GM19455 (cell line): ENCODE measurements around the gene STIM1.
"Not testable (repeated sequence)": the region's sequence is repeated elsewhere in the genome, so short reads cannot be mapped to it uniquely, and the experiment has no call there.

Source experiments
- ATAC-seq: cut with Tn5 transposase; IDR thresholded peaks from one replicate; pipeline ENCODE4 v1.9.1; 2021; ENCODE audit not compliant: unreplicated experiment

STIM1 gene

GRCh38 chr11:3879967-3880542, 24.6 kb downstream of the STIM1 start:
- ATAC-seq = no peak

- no peak for ATAC-seq
Measured at GRCh38 chr11:3880724-3881123, 25.3 kb downstream of the STIM1 start.

- ATAC-seq = no peak
Measured at GRCh38 chr11:3882655-3883054, 27.2 kb downstream of the STIM1 start.

DNA sequence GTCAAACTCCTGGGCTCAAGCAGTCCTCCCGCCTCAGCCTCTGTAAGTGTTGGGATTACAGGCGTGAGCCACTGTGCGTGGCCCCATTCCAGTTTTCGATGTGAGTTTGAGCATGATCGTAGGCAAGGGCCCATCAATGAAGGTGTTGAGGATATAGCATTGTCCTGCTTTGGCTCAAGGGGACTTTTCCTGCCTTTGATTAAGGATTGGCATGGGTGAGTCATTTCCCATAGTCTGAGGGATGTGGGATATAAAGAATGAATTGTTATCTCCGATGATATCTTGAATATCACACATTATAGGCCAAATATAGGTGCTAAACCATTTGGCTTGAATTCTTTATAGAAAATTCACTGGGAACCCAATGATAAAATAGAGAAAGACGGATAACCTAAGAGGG, 30.4 kb downstream of the STIM1 start:
- no peak for ATAC-seq

GRCh38 chr11:3886985-3887384, 31.5 kb downstream of the STIM1 start:
- no peak for ATAC-seq

GRCh38 chr11:3888876-3889275, 33.4 kb downstream of the STIM1 start:
- ATAC-seq = no peak

- no peak for ATAC-seq
Measured at GRCh38 chr11:3890014-3890413, 34.5 kb downstream of the STIM1 start.

GRCh38 chr11:3890806-3891205, 35.3 kb downstream of the STIM1 start:
- ATAC-seq = no peak

DNA sequence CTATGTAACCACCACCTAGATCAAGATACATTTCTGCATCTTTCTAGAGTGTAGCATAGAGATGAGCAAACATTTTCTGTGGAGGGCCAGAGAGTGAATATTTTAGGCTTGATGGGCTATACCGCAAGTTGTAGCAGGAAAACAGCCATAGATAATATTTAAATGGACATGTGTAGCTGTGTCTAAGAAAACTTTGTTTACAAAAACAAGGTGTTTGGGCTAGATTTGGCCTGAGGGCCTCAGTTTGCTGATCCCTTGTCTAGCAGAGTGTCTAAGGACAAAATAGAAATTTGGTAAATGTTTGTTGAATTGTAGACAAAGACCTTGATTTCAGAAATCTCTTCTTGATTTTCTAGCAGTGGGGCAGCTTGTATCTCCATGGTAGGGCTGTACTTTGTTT, 36.3 kb downstream of the STIM1 start:
- no peak for ATAC-seq

DNA sequence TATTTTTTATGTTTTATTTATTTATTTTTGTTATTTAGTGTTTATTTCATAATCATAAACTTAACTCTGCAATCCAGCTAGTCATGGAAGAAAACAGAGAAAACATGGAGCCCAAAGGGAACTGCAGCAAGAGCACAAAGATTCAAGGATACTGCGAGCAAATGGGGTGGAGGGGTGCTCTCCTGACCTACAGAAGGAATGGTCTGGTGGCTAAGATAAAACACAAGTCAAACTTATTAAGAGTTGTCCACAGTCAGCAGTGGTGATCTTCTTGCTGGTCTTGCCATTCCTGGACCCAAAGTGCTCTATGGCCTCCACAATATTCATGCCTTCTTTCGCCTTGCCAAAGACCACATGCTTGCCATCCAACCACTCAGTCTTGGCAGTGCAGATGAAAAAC, 36.7 kb downstream of the STIM1 start:
- ATAC-seq = no peak

GRCh38 chr11:3893311-3893710, 37.8 kb downstream of the STIM1 start:
- no peak for ATAC-seq

GRCh38 chr11:3894128-3894731, 38.8 kb downstream of the STIM1 start:
- peak; percentile 99 for ATAC-seq

GRCh38 chr11:3896644-3897043, 41.2 kb downstream of the STIM1 start:
- no peak for ATAC-seq

GRCh38 chr11:3900230-3900629, 44.8 kb downstream of the STIM1 start:
- not testable (repeated sequence) for ATAC-seq

DNA sequence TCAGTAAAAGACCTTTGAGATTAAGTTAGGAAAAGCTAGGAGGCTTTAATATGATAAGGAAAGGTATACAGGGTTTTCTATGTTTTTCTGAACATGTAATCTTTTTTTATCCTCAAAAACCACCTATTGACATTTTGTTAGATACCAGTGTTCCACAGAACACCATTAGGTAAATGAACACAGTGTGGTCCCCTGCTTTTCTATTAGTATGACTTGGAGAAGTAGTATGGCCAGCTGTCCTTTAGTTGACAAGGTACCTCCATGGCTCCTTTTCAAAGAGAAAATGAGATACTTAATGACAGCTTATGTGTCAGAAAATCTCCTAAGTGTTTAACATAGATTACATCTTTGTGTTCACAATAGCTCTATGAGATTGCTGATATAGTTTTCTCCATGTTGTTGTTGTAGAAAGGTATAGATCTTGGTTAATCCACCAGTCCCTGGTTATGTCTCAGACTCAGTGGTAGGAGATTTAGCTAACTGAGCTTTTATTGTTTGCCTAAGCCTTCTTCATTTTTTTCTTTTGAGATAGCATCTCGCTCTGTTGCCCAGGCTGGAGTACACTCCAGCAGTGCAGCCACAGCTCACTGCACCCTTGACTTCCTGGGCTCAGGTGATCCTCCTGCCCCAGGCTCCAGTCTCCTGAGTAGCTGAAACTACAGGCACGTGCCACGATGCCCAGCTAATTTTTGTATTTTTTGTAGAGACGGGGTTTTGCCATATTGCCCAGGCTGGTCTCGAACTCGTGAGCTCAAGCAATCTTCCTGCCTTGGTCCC, 46.0 kb downstream of the STIM1 start:
- ATAC-seq = no peak

GRCh38 chr11:3902441-3902840, 47.0 kb downstream of the STIM1 start:
- no peak for ATAC-seq

- no peak for ATAC-seq
Measured at GRCh38 chr11:3903207-3903896, 47.9 kb downstream of the STIM1 start.

- no peak for ATAC-seq
Measured at GRCh38 chr11:3904228-3904627, 48.8 kb downstream of the STIM1 start.

DNA sequence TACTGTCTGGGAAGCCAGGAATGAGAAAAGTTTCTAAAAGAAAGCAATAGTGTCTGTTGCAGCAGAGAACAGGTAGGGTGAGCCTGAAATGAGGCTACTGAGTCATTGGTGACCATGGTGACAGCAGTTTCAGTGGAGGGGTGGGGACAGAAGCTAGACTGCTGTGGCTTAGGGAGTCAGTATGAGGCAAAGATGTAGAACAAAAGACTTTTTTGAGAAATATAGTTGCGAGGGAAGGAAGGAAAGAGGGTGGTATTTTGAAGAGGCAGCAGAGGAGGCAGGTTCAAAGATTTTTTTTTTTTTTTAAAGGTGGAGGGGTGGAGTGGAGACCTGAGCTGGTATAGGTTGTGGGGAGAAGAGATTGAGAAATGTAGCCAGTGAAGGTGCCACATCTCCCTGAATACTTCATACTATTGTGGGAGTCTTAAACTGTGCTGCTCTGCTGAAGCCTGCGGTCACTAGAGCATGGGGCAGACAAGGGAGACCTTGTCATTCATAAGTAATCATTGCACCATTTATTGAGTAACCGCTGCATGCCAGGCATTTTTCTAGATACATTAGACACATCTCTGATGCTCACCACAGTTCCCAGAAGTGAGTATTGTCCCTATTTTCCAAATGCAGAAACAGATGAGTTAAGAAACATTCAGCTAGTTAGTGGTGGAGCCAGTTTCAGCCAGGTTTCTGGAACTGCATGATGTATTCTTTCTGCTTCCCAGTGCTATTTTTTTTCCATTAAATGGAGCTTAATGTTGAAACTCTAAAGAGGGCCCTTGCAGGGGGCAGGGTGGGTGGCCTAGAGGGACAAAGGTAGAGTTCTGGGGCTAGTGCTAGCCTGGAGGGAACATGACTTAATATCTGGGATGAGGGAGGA, 49.9 kb downstream of the STIM1 start:
- ATAC-seq = peak; percentile 73

DNA sequence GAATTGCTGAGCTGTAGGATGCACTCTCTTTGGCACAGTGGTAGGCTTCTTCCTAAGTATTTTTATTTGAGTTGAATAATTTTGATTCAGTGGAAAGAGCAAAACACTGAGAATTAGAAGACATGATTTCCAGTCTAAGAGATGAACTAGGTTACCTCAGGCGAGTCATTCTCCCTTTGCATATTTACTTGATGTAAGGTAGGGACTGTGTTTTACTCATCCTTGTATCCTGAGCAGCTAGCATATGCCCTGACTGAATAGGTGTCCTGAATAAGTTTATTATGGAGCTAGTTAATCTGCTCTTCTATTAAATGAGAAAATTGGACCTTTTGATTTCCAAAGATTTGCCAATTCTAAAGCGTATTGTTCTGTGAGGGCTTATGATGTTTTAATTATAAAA, 50.7 kb downstream of the STIM1 start:
- ATAC-seq = no peak

- ATAC-seq = no peak
Measured at GRCh38 chr11:3907590-3907989, 52.1 kb downstream of the STIM1 start.
